ENCODE results near the gene ATG7. TPM values are rescaled to one million over a fixed set of nuclear protein-coding genes. Genes with fewer than 3 reads are reported as not detected.

The ATG7 gene
- total RNA-seq, 2 experiments from 2014 or later = 21.7 to 28.4 TPM

DNA sequence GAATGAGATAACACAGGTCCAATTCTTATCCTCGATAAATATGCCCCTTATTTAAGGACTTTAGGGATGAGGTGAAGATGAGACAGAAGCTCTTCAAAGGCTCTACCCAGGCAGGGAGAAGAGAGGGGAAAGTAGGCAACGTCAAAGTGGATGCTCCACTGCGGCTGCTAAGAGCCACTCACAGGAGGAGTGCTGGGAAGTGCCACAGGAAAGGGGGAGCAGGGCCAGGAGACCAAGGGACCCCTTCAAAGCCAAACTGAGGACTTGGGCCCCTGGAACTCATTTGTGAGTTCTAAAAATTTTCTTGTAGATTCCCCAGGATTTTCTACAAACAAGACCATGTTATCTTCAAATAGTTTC is 47.3 kb upstream of the ATG7 start:
- intact Hi-C loops (cut with micrococcal nuclease; ENCODE audit: unreplicated experiment) = no loop called here
- Histone ChIP-seq H3K9me3 (ENCODE audit: low read length) (no peaks in the 10 kb centered on the region), H3K4me1 (ENCODE audit: insufficient read depth, low read length, poor library complexity, severe bottlenecking) (no peaks in the 10 kb centered on the region), H2AFZ (ENCODE audit: low read length) (no peak overlapping the region), H3K36me3 (ENCODE audit: insufficient read depth, low read length) (no peaks in the 10 kb centered on the region), H3K27ac (ENCODE audit: low read depth, low read length, poor library complexity, severe bottlenecking) (no peak overlapping the region), H3K9me2 (ENCODE audit: insufficient read depth, low read length) (no peaks in the 10 kb centered on the region), H3K4me2 (ENCODE audit: low read length) (no peak overlapping the region), H4K20me1 (ENCODE audit: insufficient read depth, low read length) (no peaks in the 10 kb centered on the region), H3K79me2 (ENCODE audit: insufficient read depth, low read depth, low read length) (no peaks in the 10 kb centered on the region), H3K4me3 (ENCODE audit: low read depth, low read length, poor library complexity, severe bottlenecking) (no peak overlapping the region)
- POLR2A ChIA-PET = no interaction called here
- CTCF ChIA-PET (ENCODE audit: unreplicated experiment) = no interaction called here
- BruUV-seq (replicated peaks) = no TSS peak
- DNase-seq (ENCODE audit: low spot score) = no peak
- TF ChIP-seq, protein P1, sequence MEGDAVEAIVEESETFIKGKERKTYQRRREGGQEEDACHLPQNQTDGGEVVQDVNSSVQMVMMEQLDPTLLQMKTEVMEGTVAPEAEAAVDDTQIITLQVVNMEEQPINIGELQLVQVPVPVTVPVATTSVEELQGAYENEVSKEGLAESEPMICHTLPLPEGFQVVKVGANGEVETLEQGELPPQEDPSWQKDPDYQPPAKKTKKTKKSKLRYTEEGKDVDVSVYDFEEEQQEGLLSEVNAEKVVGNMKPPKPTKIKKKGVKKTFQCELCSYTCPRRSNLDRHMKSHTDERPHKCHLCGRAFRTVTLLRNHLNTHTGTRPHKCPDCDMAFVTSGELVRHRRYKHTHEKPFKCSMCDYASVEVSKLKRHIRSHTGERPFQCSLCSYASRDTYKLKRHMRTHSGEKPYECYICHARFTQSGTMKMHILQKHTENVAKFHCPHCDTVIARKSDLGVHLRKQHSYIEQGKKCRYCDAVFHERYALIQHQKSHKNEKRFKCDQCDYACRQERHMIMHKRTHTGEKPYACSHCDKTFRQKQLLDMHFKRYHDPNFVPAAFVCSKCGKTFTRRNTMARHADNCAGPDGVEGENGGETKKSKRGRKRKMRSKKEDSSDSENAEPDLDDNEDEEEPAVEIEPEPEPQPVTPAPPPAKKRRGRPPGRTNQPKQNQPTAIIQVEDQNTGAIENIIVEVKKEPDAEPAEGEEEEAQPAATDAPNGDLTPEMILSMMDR (conservative IDR thresholded peaks at IDR 0.05; ENCODE audit: low read length) = no peak

GRCh38 chr3:11226042-11226370 is 46.2 kb upstream of the ATG7 start:
- Histone ChIP-seq H3K9me3 (ENCODE audit: low read length) (no peaks in the 10 kb centered on the region), H3K4me1 (ENCODE audit: insufficient read depth, low read length, poor library complexity, severe bottlenecking) (no peaks in the 10 kb centered on the region), H3K27ac (ENCODE audit: low read depth, low read length, poor library complexity, severe bottlenecking) (no peak overlapping the region), H4K20me1 (ENCODE audit: insufficient read depth, low read length) (no peaks in the 10 kb centered on the region), H3K36me3 (ENCODE audit: insufficient read depth, low read length) (no peaks in the 10 kb centered on the region), H2AFZ (ENCODE audit: low read length) (no peak overlapping the region), H3K9me2 (ENCODE audit: insufficient read depth, low read length) (no peaks in the 10 kb centered on the region), H3K4me3 (ENCODE audit: low read depth, low read length, poor library complexity, severe bottlenecking) (no peak overlapping the region), H3K79me2 (ENCODE audit: insufficient read depth, low read depth, low read length) (no peaks in the 10 kb centered on the region), H3K4me2 (ENCODE audit: low read length) (no peak overlapping the region; the same call in 1 of the 2 replicates)
- TF ChIP-seq EZH2phosphoT487 (IDR thresholded peaks at IDR 0.05; ENCODE audit: borderline replicate concordance, low read depth, low read length) = no peak
- TF ChIP-seq, protein P1 (conservative IDR thresholded peaks at IDR 0.05; ENCODE audit: low read length) = no peak
- ChIA-PET POLR2A (interaction anchor here (0.5 to 0.6 kb wide), 4 partner anchors 42 to 769 kb away, joined by 3 to 4 read pairs (median 3); no protein-coding TSS in a partner anchor), CTCF (ENCODE audit: unreplicated experiment) (interaction anchor here (0.5 kb wide), 1 partner anchor 101 kb away, joined by 3 read pairs; no protein-coding TSS in a partner anchor)
- intact Hi-C loops (cut with micrococcal nuclease; ENCODE audit: unreplicated experiment) = no loop called here
- BruUV-seq (replicated peaks) = no TSS peak
- DNase-seq (ENCODE audit: low spot score) = no peak

- TF ChIP-seq, protein P1 (conservative IDR thresholded peaks at IDR 0.05; ENCODE audit: low read length) = no peak
- ChIA-PET POLR2A (no interaction called here), CTCF (ENCODE audit: unreplicated experiment) (no interaction called here)
- H3K9me3 ChIP-seq (ENCODE audit: low read length) = no peaks in the 10 kb centered on the region
- no peak overlapping the region for H2AFZ ChIP-seq (ENCODE audit: low read length)
- no peaks in the 10 kb centered on the region for H3K36me3 ChIP-seq (ENCODE audit: insufficient read depth, low read length)
- intact Hi-C loops (cut with micrococcal nuclease; ENCODE audit: unreplicated experiment) = no loop called here
- no peaks in the 10 kb centered on the region for H3K79me2 ChIP-seq (ENCODE audit: insufficient read depth, low read depth, low read length)
- no peak overlapping the region for H3K4me2 ChIP-seq (ENCODE audit: low read length)
- H3K9me2 ChIP-seq (ENCODE audit: insufficient read depth, low read length) = no peaks in the 10 kb centered on the region
- BruUV-seq (replicated peaks) = no TSS peak
- DNase-seq (ENCODE audit: low spot score) = no peak
- H3K27ac ChIP-seq (ENCODE audit: low read depth, low read length, poor library complexity, severe bottlenecking) = no peak overlapping the region
- no peak overlapping the region for H3K4me3 ChIP-seq (ENCODE audit: low read depth, low read length, poor library complexity, severe bottlenecking)
- H4K20me1 ChIP-seq (ENCODE audit: insufficient read depth, low read length) = no peaks in the 10 kb centered on the region
- no peaks in the 10 kb centered on the region for H3K4me1 ChIP-seq (ENCODE audit: insufficient read depth, low read length, poor library complexity, severe bottlenecking)
Measured at GRCh38 chr3:11228041-11228440, 44.2 kb upstream of the ATG7 start.

All from OCI-LY7 (cell line).